Endothelial cell of hepatic sinusoid (primary cell): ENCODE data around the gene PNMA8A.
"Not testable (repeated sequence)": the region's sequence is repeated elsewhere in the genome, so short reads cannot be mapped to it uniquely, and the experiment has no call there.

Experiments
- in situ Hi-C: cut with HindIII; loops from 2 replicates; pipeline ENCODE4 v1.10.0; 2017; ENCODE audit warnings: low sequenced_read_pairs

Gene PNMA8A

GRCh38 chr19:46469541-46470185 is 1.7 kb downstream of the PNMA8A start:
- in situ Hi-C loops = no loop called here

GRCh38 chr19:46466536-46467196 is 4.7 kb downstream of the PNMA8A start:
- in situ Hi-C loops = no loop called here

GRCh38 chr19:46463516-46463915 is 7.8 kb downstream of the PNMA8A start:
- in situ Hi-C loops = no loop called here

DNA sequence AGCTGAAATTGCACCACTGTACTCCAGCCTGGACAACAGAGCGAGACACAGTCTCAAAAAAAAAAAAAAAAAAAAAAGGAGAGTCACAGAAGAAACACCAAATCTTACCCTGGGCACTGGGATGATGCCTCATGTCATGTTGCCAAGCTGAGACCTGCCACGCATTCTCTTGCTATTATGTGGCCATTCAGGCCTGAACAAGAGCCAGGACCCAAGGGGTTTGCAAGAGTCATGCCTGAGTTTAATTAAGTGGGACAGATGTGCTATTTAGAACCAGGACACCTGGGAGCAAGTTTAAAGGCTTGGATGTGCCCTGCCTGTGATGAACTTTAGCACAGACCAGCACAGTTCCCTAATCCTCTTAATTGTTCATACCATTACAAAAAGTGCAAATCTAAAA is 9.8 kb downstream of the PNMA8A start:
- in situ Hi-C loops = no loop called here

GRCh38 chr19:46460981-46461380 is 10.4 kb downstream of the PNMA8A start:
- in situ Hi-C loops = no loop called here

DNA sequence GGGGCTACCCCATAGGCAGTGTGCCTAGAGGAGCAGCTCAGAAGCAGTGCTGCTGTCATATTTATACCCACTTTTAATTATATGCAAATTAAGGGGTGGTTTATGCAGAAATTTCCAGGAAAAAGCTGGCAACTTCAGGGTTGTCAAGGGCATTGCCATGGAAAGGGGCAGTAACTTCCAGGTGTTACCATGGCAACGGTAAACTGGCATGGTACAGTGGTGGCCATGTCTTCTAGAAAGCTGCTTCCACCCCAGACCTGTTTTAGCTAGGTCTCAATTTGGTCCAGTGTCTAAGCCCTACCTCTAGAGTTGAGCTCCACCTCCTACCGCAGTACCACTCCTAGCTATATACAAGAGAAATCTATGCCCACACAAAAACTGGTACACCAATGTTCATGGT is 11.3 kb downstream of the PNMA8A start:
- in situ Hi-C loops = no loop called here

DNA sequence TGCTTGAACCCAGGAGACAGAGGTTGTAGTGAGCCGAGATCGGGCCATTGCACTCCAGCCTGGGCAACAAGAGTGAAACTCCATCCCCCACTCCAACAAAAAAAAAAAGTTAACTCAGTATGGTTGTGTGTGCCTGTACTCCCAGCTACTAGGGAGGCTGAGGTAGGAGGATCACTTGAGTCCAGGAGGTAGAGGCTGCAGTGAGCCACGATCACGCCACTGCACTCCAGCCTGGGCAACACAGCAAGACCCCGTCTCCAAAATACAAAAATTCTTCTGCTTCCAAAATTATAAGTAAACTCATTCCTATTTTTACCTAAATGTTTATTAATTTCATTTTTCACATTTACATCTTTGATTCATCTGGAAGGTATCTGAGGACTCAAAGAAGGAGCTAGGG is 14.4 kb downstream of the PNMA8A start:
- in situ Hi-C loops = no loop called here

GRCh38 chr19:46454244-46454643 is 17.1 kb downstream of the PNMA8A start:
- in situ Hi-C loops = no loop called here

DNA sequence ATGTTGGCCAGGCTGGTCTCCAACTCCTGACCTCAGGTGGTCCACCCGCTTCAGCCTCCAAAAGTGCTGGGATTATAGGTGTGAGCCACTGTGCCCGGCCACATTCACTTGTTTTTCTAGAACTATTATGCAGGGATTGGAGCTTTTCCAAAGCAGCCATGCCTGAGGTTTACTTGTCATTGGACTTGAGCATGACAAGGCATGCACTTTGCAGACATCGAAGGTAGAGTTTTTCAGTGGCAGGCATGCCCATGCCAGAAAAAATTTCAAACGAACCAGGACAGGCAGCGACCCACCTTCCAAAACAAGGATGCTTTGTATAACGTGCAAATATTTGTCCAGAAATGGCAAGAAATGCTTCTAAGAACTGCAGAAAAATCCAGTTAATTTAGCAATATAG is 17.7 kb downstream of the PNMA8A start:
- in situ Hi-C loops = no loop called here

DNA sequence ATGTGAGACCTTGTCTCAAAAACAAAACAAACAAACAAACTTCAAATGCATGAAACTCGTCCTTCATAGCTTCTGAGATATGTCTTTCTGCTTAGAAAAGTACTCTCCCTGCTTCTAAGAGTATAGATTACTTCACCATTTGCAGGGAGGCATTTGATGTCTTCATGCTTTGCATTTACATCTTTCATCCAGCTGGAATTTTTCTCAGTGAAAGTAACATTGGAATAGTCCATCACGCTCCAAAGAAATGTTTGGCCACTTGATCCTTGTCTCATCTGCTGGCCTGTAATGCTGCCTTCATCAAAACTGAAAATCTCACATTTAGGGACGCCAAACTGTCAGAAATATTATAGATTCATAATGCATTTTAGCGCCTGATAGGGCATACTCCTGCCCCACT is 19.2 kb downstream of the PNMA8A start:
- in situ Hi-C loops = no loop called here

GRCh38 chr19:46451352-46451751 is 20.0 kb downstream of the PNMA8A start:
- in situ Hi-C loops = no loop called here

DNA sequence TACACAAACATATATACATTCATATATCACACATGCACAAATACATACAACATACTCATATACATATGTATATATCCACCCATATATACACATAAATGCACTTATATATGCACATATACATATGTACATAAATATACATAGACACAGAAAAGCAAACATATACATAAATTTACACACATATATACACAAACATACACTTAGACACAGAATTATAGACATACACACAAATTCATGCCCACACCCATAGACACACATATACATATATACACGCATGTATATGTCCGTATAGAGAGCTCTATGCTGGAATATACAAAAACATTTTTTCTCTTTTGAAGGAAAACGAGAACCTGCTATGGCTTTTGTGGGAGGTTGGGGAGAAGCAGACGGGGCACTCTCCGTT is 20.6 kb downstream of the PNMA8A start:
- in situ Hi-C loops = no loop called here

DNA sequence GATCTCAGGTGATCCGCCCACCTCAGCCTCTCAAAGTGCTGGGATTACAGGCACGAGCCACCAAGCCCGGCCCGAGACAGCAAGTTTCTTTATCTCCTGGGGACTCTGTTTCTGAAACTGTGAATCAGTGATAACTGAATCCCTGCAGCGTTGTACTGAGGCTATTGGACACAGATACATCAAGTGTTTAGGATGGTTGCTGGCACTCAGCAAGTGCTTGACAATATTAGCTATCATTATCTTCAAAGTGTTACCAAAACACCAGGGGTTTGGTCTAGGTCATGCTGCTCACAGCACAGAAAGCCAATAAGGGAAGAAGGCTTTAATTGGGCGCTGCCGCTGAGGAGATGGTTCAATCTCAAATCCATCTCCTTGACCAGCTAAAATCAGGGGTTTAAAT is 22.1 kb downstream of the PNMA8A start:
- in situ Hi-C loops = loop anchor here (5.0 kb wide), 1 partner anchor 152 kb away; the partner anchor contains the start of gene HIF3A

DNA sequence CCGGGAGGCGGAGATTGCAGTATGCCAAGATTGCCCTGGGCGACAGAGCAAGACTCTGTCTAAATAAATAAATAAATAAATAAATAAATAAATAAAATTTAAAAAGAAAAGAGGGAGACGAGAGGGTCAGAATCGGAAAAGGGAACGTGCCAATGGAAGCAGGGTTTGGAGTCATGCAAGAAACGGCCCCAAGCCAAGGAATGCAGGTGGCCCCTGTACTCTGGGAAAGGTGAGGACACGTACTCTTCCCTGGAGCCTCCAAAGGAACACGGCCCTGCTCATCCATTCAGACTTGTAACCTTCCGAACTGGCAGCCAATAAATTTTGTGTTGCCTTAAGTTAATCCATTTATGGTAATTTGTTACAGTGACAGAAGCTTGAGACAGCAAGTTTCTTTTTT is 22.8 kb downstream of the PNMA8A start:
- in situ Hi-C loops = loop anchor here (5.0 kb wide), 1 partner anchor 151 kb away; the partner anchor contains the start of gene HIF3A

DNA sequence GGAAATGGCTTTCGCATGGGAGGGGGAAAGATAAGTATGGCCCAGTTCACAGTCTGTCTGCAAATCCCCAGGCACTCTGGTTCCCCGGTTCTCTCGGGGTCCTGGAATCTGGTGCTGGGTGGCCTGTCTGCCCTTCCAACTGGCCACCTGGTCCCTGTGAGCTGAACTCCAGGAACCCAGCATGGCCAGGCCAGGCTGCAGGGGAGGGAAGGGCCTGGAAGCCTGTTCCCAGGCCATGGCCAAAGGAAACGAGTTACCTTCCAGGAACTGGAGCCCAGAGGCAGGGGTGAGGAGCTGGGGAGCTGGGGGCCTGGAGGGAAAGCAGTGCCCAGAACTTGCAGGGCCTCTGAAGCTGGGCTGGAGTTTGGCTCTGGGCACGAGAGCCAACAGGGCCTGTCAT is 23.5 kb downstream of the PNMA8A start:
- in situ Hi-C loops = loop anchor here (5.0 kb wide), 1 partner anchor 151 kb away; the partner anchor contains the start of gene HIF3A

DNA sequence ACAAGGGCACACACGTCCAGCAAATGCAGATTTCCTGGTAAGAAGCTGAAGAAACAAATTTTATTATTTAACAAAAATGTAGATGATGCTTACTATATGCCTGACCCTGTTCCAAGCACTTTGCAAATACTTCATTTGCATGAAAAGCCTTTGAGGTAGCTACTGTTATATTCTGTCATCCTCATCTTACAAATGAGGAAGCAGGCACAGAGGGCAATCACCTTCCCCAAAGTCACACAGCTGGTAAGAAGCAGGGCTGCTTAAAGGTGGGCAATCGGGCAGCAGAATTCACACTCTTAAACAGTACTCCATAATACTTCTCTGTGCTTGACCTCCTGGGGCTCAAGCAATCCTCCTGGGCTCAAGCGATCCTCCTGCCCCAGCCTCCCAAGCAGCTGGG is 24.4 kb downstream of the PNMA8A start:
- in situ Hi-C loops = loop anchor here (5.0 kb wide), 1 partner anchor 150 kb away; the partner anchor contains the start of gene HIF3A

DNA sequence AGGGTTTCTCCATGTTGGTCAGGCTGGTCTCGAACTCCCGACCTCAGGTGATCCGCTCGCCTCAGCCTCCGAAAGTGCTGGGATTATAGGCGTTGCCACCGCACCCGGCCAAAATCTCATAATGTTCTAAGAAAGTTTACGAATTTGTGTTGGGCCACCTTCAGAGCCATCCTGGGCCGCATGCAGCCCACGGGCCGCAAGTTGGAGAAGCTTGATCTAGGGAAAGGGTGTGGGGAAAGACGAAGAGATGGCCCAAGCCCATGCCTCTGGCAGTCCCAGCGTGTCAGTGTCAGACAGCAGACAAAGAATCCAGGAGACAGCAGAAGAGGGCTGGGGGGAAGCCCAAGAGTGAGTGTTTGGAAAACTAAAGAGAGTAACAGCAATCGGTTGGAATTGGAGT is 25.3 kb downstream of the PNMA8A start:
- in situ Hi-C loops = loop anchor here (5.0 kb wide), 1 partner anchor 149 kb away; the partner anchor contains the start of gene HIF3A

GRCh38 chr19:46442808-46443450 is 28.4 kb downstream of the PNMA8A start:
- in situ Hi-C loops = no loop called here

- in situ Hi-C loops = no loop called here
These were observed 29.5 kb downstream of the PNMA8A start for GRCh38 chr19:46441866-46442265.

GRCh38 chr19:46435689-46436088 is 35.7 kb downstream of the PNMA8A start:
- in situ Hi-C loops = not testable (repeated sequence)

DNA sequence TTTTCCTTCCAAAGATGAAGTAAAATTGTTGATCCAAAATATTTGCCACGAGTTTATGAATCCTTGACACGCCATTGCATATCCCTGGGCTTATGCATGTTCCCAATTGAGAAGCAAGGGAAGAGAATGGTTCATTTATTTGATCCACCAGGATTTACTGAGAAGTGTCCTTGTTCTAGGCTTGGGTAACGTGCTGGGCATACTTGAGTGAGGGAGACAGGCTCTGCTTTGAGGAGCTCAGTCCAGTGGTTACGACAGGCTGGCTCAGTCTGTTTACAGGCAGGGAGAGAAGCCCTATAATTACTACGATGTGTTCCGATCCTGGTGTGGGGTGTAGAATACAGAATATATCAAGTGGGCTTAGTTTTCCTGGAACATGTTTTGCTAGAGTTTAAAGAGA is 36.4 kb downstream of the PNMA8A start:
- in situ Hi-C loops = no loop called here

DNA sequence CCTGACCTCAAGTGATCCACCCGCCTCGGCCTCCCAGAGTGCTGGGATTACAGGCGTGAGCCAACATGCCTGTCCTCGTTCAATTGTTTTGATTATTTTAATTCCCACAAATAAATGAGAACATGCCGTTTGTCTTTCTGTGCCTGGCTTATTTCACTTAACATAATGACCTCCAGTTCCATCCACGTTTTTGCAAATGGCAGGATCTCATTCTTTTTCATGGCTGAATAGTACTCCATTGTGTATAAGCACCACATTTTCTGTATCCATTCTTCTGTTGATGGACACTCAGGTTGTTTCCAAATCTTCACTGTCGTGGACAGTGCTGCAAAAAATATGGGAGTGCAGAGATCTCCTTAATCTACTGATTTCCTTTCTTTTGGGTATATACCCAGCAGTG is 37.9 kb downstream of the PNMA8A start:
- in situ Hi-C loops = not testable (repeated sequence)
